ENCODE data around the gene NT5C. TPM values are rescaled to one million over a fixed set of nuclear protein-coding genes. Genes with fewer than 3 reads are reported as not detected.

NT5C gene
- total and polyA plus RNA-seq, 4 donors: 64.4 to 96.3 (median 78.3) TPM

DNA sequence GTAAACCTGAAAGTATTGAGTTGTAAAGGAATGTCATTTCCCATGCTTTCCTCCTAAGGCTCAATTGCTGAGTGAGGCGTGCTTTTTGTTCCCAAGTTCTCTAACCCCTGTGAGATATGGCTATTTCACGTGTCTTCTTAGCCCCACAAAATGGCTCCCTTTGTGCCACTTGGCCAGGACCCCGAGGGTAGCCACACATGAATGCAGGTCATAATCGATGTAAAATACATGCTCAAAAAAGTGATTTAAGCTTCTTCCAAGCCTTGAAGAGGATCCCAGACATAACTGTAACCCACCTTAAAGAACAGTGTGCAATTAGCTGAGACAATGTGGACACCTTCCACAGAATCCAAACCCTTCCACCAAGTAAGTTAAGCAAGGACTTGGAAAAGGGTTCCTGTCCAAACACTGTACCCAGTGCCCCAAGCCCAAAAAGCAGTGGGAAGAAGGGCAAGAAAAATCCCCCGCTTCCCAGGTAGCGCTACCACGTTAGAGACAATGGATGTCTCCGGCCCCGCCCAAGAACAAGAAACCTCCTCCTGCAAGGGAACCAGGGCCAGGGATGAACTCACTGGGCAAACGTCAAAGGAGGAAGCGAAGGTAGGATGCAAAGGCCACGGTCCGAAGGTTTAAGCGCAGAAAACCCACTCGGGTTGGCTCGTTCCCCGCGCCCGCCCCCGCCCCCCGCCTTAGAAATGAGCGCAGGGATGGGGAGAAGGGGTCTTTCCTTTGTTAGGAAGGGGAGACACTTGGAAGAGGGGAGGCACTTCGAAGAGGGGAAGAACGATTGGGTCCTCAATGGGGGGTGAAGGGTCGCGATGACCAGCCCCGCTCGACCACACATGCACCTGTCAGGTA is 21.6 kb upstream of the NT5C start:
- 8% methylated on average over 28 of the region's 28 CpGs for WGBS, 2 donors

DNA sequence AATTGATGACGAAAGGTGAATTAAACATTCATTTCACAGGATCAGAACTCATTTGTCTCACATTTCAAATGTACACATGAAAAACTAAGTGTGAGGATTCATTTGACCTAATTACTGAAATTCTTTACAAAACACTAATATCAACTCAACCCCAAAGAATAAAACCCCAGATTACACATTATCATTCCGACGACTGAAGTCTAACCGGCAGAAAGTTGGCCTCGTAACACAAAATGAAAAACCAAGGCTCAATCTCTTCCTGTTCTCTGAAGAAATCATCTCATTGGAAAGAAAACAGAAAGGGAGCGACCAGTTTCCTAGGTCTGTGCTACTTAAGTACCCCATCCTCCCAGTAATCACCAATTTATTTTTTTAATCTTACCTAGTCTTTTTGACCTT is 21.0 kb upstream of the NT5C start:
- Histone ChIP-seq H3K9me3 (ENCODE audit: control insufficient read depth in 4 of 4, insufficient read depth in 3 of 4, low read length in 3 of 4) (no peaks in the 10 kb centered on the region), H3K36me3 (ENCODE audit: control insufficient read depth in 4 of 4, insufficient read depth in 4 of 4, low read length in 4 of 4) (peaks cover 3 to 8% (median 5%) of the 10 kb centered on the region in 4 donors), H3K27me3 (ENCODE audit: control insufficient read depth in 3 of 3, insufficient read depth in 3 of 3, low read length in 2 of 3) (no peaks in the 10 kb centered on the region), H3K4me3 (no peak overlapping the region), H3K27ac (ENCODE audit: low read depth in 1 of 2, low read length in 1 of 2) (no peak overlapping the region), H3K9ac (ENCODE audit: insufficient read depth in 1 of 2, low read length in 2 of 2) (peak overlapping the region; percentile 82 to 86), H3K4me1 (ENCODE audit: control insufficient read depth in 5 of 5, insufficient read depth in 5 of 5, low read length in 5 of 5) (peaks cover 0 to 20% (median 3%) of the 10 kb centered on the region in 5 donors)
- DNase-seq (no peak), ATAC-seq (ENCODE audit: insufficient read depth, low FRiP score) (no peak)
- WGBS, 2 donors: 88 to 94% methylated on average over 6 of the region's 6 CpGs
- TF ChIP-seq, protein P1, sequence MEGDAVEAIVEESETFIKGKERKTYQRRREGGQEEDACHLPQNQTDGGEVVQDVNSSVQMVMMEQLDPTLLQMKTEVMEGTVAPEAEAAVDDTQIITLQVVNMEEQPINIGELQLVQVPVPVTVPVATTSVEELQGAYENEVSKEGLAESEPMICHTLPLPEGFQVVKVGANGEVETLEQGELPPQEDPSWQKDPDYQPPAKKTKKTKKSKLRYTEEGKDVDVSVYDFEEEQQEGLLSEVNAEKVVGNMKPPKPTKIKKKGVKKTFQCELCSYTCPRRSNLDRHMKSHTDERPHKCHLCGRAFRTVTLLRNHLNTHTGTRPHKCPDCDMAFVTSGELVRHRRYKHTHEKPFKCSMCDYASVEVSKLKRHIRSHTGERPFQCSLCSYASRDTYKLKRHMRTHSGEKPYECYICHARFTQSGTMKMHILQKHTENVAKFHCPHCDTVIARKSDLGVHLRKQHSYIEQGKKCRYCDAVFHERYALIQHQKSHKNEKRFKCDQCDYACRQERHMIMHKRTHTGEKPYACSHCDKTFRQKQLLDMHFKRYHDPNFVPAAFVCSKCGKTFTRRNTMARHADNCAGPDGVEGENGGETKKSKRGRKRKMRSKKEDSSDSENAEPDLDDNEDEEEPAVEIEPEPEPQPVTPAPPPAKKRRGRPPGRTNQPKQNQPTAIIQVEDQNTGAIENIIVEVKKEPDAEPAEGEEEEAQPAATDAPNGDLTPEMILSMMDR (IDR thresholded peaks at IDR 0.05; ENCODE audit: control extremely low read depth, extremely low read depth): no peak

More for the DNA sequence above, 21.6 kb upstream of the NT5C start:
- peak overlapping the region; percentile 80 for H3K4me3 ChIP-seq
- peak; percentile 54 to 71 (median 68) for DNase-seq
- H3K4me1 ChIP-seq (ENCODE audit: control insufficient read depth in 5 of 5, insufficient read depth in 5 of 5, low read length in 5 of 5): peaks cover 0 to 20% (median 3%) of the 10 kb centered on the region in 5 donors
- TF ChIP-seq, protein P1 (IDR thresholded peaks at IDR 0.05; ENCODE audit: control extremely low read depth, extremely low read depth): no peak
- H3K9me3 ChIP-seq (ENCODE audit: control insufficient read depth in 4 of 4, insufficient read depth in 3 of 4, low read length in 3 of 4): no peaks in the 10 kb centered on the region
- no peak for ATAC-seq (ENCODE audit: insufficient read depth, low FRiP score)
- peak overlapping the region; percentile 82 to 86 for H3K9ac ChIP-seq (ENCODE audit: insufficient read depth in 1 of 2, low read length in 2 of 2)
- no peaks in the 10 kb centered on the region for H3K27me3 ChIP-seq (ENCODE audit: control insufficient read depth in 3 of 3, insufficient read depth in 3 of 3, low read length in 2 of 3)
- H3K27ac ChIP-seq (ENCODE audit: low read depth in 1 of 2, low read length in 1 of 2): peak overlapping the region in 1 of 2 donors; percentile 1
- peaks cover 1 to 4% (median 2%) of the 10 kb centered on the region in 4 donors for H3K36me3 ChIP-seq (ENCODE audit: control insufficient read depth in 4 of 4, insufficient read depth in 4 of 4, low read length in 4 of 4)

DNA sequence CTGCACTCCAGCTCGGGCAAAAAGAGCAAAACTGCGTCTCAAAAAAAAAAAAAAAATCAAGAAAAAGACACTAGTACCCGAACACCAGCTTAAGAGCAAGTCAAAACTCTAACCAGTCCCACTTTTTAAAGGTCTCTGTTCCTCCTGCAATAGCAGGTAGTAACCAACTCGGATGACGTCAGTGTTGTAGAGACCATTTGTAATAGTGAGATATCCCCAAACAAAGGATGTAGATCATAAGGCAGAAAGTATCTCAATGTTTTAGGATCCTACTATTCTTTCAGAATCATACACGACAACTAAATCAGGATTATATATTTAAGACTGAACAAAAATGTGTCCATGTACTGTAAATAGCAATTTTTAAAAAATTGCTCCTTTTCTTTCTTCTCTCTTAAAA is 20.4 kb upstream of the NT5C start:
- H3K4me1 ChIP-seq (ENCODE audit: control insufficient read depth in 5 of 5, insufficient read depth in 5 of 5, low read length in 5 of 5): peaks cover 0 to 20% (median 3%) of the 10 kb centered on the region in 5 donors
- WGBS, 2 donors: 91 to 94% methylated on average over 6 of the region's 6 CpGs
- peaks cover 4 to 13% (median 6%) of the 10 kb centered on the region in 4 donors for H3K36me3 ChIP-seq (ENCODE audit: control insufficient read depth in 4 of 4, insufficient read depth in 4 of 4, low read length in 4 of 4)
- no peak overlapping the region for H3K4me3 ChIP-seq
- ATAC-seq (ENCODE audit: insufficient read depth, low FRiP score): no peak
- H3K9me3 ChIP-seq (ENCODE audit: control insufficient read depth in 4 of 4, insufficient read depth in 3 of 4, low read length in 3 of 4): no peaks in the 10 kb centered on the region
- H3K27ac ChIP-seq (ENCODE audit: low read depth in 1 of 2, low read length in 1 of 2): no peak overlapping the region
- H3K27me3 ChIP-seq (ENCODE audit: control insufficient read depth in 3 of 3, insufficient read depth in 3 of 3, low read length in 2 of 3): no peaks in the 10 kb centered on the region
- DNase-seq: peak in 2 of 3 donors; percentile 60 to 65
- H3K9ac ChIP-seq (ENCODE audit: insufficient read depth in 1 of 2, low read length in 2 of 2): peak overlapping the region in 1 of 2 donors; percentile 19
- TF ChIP-seq, protein P1 (IDR thresholded peaks at IDR 0.05; ENCODE audit: control extremely low read depth, extremely low read depth): no peak
